ENCODE data around the gene ST3GAL2.
"Not testable (repeated sequence)": the region's sequence is repeated elsewhere in the genome, so short reads cannot be mapped to it uniquely, and the experiment has no call there.

ST3GAL2 gene

GRCh38 chr16:70413572-70413971 is 25.3 kb downstream of the ST3GAL2 start:
- not testable (repeated sequence) for DNase-seq

- no peak for DNase-seq
Measured at GRCh38 chr16:70412385-70412784, 26.5 kb downstream of the ST3GAL2 start.

- DNase-seq: no peak
Measured at GRCh38 chr16:70410734-70411133, 28.2 kb downstream of the ST3GAL2 start.

GRCh38 chr16:70407811-70408274 is 31.1 kb downstream of the ST3GAL2 start:
- no peak for DNase-seq

- DNase-seq: not testable (repeated sequence)
Measured at GRCh38 chr16:70406104-70406503, 32.8 kb downstream of the ST3GAL2 start.

GRCh38 chr16:70402916-70403659 is 35.8 kb downstream of the ST3GAL2 start:
- DNase-seq: no peak

GRCh38 chr16:70399951-70400350 is 38.9 kb downstream of the ST3GAL2 start:
- no peak for DNase-seq

- no peak for DNase-seq
Measured at GRCh38 chr16:70399381-70399780, 39.5 kb downstream of the ST3GAL2 start.

- DNase-seq: no peak
Measured at GRCh38 chr16:70398177-70398743, 40.6 kb downstream of the ST3GAL2 start.

GRCh38 chr16:70396246-70396904 is 42.5 kb downstream of the ST3GAL2 start:
- no peak for DNase-seq

- DNase-seq: no peak
Measured at GRCh38 chr16:70395345-70395901, 43.5 kb downstream of the ST3GAL2 start.

GRCh38 chr16:70394853-70395252 is 44.0 kb downstream of the ST3GAL2 start:
- DNase-seq: no peak

GRCh38 chr16:70393662-70394061 is 45.2 kb downstream of the ST3GAL2 start:
- DNase-seq: no peak

GRCh38 chr16:70392606-70393005 is 46.3 kb downstream of the ST3GAL2 start:
- DNase-seq: no peak

- no peak for DNase-seq
Measured at GRCh38 chr16:70391881-70392481, 46.9 kb downstream of the ST3GAL2 start.

GRCh38 chr16:70391446-70391845 is 47.5 kb downstream of the ST3GAL2 start:
- no peak for DNase-seq

GRCh38 chr16:70390774-70391173 is 48.1 kb downstream of the ST3GAL2 start:
- no peak for DNase-seq

GRCh38 chr16:70388006-70388680 is 50.8 kb downstream of the ST3GAL2 start:
- no peak for DNase-seq

GRCh38 chr16:70386289-70386986 is 52.5 kb downstream of the ST3GAL2 start:
- DNase-seq: not testable (repeated sequence)

- DNase-seq: no peak
Measured at GRCh38 chr16:70383421-70383960, 55.4 kb downstream of the ST3GAL2 start.

GRCh38 chr16:70381604-70382342 is 57.1 kb downstream of the ST3GAL2 start:
- no peak for DNase-seq

Measured in NCI-H187 (cell line).